CD4-positive, alpha-beta T cell treated with Interleukin-10 for 1 hour (primary cell): ENCODE results near the gene AFG1L.
"Not testable (repeated sequence)": the region's sequence is repeated elsewhere in the genome, so short reads cannot be mapped to it uniquely, and the experiment has no call there.

Experiments
- DNase-seq: peaks from one replicate; pipeline ENCODE4 v3.0.0-alpha.2; 2020

AFG1L gene

GRCh38 chr6:108526739-108527174 is 231.9 kb downstream of the AFG1L start:
- peak; percentile 21 for DNase-seq

DNA sequence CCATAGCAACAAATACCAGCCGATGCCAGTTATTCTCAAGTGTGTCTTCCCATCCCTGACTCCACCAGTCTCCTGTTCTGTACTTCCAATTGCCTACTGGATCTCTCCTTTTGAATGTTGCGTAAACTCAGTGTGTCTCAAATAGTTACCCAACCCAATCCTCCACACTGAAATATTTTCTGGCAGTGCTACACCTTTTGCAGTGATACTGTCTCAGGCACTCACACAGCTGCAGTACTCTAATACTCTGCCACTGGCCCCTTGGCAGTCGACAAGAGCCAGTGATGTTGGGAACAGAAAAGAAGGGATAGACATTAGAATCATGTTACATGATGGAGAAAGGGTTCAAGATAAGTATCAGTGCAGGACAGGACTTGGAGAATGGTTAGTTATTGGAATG is 234.0 kb downstream of the AFG1L start:
- DNase-seq, result no peak

DNA sequence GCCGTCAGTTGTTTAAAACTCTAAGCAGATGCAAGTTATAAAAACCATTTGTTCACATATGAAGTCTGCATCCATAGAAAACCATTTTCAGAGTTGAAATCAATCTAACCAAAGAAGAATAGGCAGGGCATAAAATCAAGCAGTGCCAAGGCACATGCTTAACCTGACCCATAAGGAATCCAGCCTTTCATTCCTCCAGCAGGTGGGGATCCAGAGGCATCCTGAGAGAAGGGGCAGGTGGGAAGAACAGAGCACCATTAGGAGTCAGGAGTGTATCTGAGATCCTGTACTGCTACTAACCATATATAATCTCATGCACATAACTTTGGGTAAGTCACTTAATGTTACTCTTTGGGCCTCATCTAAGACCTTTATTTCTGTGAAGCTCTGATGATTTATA is 236.5 kb downstream of the AFG1L start:
- DNase-seq, result no peak

DNA sequence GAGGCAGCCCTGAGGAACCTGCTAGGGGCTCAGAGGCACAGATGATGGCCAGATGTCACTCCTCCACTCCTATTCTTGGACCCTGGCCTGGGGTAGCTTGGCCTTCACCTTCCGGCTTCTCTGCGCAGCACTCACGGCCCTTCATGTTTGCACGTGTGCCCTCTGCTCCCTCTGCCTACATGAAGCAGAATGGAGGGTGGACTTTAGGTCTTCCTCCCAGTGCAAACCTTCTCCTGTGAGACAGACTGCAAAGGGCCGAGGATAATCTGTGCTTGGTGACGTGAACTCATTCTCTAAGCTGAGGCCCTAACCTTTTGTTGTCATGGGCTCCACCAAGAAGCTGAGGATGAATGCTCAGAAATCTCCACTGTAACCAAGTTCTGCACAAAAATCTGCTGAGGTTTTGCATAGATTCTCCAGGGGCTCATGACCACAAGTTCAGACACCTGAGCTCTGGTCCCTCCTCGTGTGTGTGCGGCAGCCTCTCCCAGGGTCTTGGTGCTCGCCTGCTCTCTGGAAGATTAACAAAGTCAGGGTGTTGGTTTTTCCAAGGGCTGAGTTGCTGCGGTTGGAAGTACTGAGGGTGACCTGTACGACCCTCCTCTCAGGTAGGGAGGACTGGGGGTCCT is 240.4 kb downstream of the AFG1L start:
- DNase-seq, result no peak

GRCh38 chr6:108535920-108536535 is 241.2 kb downstream of the AFG1L start:
- not testable (repeated sequence) for DNase-seq

DNA sequence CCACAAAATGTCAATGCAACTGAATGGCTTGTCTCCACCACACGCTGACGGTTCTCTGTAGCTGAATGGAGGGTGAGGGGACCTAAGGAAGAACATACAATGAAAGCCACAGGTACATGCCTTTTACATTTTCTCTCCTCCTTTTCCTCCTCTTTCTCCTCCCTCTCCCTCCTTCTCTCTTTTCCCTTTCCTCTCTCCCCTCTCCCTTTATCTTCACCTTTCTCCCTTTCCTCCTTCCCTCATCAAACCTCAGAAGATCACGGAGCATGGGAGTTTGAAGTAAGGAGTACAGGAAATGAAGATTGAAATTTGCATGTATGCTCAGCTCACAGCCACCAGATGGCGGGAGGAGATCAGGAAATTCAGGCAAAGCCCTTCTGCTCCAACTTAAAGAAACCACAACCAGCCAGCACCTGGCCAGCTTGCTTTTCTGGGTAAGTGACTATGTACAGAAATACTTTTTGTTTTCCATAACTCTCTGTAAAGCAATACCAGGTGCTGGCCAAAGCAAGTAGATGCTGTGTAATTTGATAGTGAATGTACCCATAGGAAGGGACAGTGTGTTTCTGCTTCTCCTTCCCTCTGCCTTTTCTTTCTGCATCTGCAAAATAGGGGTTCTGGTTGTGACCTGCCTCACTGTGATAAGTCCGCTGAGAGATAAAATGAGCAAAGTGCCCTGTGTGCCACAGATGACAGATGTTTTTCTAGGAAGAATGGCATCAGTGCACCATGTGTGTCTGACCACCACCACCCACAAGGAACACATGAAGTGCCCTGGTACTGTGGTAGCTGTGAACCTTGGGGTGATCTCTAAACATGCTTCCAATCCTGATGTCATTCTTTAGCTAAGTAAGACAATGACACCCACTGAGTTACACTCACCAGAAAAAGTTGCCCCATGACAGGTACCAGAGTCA is 247.2 kb downstream of the AFG1L start:
- peak; percentile 81 for DNase-seq

DNA sequence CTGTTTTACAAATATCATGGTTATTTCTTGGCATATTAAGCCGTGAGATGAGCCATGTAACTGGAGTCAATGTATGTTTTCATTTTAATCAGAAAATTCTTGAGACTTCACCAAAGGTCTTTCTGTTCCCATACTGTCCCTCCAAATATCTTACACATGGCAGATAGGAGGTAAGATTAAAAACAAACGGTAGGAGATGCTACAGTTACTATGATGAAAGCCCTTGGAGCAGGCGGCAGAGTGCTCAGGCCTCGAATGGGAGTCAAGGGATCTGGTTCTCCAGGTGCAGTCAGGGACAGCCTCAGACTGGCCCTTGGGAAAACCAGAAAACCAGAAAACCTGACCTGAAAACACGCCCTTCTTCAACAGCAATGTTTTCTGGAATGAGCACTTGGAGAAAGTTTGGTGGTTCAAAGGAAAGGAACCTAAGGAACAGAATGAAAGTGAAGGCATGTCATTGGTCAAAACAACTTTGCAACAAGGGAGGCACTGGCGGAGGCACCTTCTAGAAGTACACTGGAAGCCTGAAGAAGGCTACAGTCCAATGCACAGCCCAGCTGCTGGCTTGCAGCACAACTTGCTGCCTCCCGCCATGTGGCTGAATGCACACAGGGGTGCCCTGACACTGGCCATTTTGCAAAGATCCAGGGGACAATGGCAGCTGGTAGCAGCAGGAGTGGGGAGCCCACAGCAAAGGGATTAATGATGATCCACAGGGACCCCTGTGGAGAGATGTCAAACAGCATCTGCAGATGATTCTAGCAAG is 248.5 kb downstream of the AFG1L start:
- no peak for DNase-seq

- DNase-seq, result no peak
These were observed 249.8 kb downstream of the AFG1L start for GRCh38 chr6:108544606-108545005.

GRCh38 chr6:108546079-108547049 is 251.5 kb downstream of the AFG1L start:
- peak; percentile 23 for DNase-seq

GRCh38 chr6:108549241-108549640 is 254.4 kb downstream of the AFG1L start:
- no peak for DNase-seq

- no peak for DNase-seq
These were observed 254.9 kb downstream of the AFG1L start for GRCh38 chr6:108549741-108550140.

DNA sequence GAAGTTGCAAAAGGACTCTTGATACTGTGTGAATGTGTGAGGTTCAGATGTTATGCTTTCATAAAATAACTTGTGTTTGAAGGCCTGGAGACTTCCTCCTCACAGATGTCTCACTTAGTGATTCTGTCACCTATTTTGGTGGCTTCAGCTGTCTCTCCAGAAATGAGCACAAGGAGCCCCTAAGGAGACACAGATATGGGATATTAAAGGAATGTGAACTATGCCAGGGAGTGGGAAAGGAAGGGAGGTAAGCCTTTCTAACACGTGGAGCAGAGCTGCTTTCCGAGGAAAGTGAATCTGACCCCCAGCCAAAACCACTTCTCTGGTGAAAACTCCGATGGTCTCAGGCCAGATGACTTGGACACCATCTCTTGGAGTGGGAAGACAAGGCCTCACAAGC is 255.4 kb downstream of the AFG1L start:
- no peak for DNase-seq

DNA sequence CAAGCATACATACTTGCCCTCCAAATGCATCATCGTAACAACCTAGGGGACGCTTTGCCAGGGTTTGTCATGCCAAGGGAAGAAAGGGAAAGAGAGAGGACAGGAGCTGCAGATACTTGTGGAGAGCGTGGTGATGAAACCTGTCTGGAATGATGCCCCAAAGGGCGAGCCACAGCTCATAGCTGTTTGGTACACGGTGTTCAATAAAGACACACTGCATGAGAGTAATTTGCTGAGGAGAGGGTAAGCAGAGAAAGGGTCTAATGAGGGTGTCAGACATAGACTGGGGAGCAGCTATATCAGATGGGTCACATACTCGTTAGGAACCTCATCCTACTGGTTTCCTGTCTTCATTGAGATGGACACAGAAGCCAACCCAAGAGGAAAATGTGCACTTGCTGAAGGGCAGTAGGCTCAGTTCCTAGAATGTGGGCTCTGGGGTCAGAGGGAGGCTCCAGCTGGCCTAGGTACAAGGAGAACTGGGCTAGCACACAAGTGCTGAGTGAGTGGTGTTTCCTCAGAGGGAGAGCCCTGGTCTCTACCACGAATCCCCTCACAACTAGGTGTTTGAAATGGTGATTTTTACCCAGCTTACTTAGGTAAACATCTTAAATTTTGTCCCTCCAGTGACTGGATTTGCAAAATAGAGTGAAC is 260.7 kb downstream of the AFG1L start:
- DNase-seq, result no peak

- DNase-seq, result no peak
These were observed 261.4 kb downstream of the AFG1L start for GRCh38 chr6:108556250-108556649.

DNA sequence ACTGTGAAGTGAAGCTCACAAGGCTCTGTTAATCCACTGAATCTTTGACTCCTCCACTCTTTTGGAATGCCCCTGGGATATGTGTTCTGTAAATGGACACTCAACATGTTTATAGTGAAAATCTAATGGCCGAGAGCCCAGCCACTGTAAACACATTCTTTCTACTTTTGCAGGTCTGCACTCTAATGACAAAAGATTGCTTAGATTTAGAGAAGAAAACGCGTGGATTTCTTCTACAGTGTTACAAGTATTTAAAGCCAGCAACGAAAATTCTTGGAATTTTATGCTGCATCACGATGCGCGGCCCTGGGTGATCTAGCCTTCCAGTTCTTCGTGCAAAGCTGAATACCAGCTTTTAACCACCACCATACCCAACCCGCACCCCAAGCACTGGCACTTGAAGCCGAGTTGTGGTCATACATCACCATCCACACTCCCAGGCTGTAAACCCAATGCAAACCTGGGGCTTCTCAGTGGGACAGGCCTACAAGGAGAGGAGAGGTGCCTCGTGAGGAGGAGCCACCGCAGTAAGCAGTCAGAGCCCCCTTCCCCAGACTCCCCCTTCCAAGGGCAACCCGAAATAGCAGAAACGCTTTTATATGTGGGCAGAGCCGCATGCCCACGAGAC is 262.1 kb downstream of the AFG1L start:
- no peak for DNase-seq

DNA sequence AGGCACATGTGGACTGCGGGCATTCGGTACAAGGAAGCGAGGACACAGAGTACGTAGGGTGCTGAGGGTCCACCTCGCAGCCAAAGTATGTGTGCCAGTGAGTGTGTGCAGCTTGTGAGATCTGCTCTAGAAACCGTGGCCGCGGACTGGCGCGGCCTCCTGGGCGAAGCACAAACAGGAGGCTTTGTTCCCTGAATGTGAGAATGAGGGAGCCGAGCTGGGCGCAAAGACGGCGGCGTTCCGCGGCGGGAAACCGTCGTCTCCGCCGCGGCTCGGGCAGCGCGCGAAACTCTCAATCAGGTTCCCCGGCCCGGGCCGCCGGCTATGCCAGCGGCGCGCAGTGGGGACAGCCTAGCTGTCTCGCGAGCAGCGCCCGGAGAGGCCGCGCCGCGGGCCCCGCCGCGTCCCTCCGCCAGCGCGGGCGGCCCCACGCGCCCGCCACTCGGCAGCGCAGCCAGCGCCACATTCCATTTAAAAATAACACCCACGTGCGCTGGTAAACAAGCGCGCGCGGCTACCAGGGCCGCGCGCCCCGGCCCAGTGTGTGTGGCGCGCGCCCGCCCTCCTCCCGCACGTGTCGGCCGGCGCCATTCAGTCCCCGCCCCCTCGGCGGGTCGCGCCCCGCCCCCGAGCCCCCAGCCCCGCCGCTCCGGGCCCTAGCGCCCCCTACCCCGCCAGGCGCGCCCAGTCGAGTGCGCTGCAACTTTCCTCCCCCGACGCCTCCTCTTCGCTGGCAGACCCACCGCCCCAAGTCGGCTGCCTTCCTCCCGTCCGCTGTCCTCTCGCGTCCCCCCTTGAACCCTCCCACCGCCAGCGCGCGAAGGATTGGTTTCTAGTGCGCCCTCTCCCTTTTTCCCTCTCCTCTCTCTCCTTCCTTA is 262.9 kb downstream of the AFG1L start:
- DNase-seq, result peak; percentile 90

GRCh38 chr6:108558372-108559096 is 263.7 kb downstream of the AFG1L start:
- DNase-seq, result peak; percentile 98

- peak; percentile 95 for DNase-seq
These were observed 264.4 kb downstream of the AFG1L start for GRCh38 chr6:108559097-108559883.
